HUES48 (cell line): ENCODE measurements around the gene SLC25A21.

Experiments used
- H3K27ac ChIP-seq: one replicate; pipeline ENCODE4 v1.7.0; 2013; ENCODE audit warnings: low read depth, low read length, inconsistent platforms
- H3K27me3 ChIP-seq: 2 replicates; pipeline ENCODE4 v1.6.1; 2013; ENCODE audit warnings: mild to moderate bottlenecking, low read length; ENCODE audit not compliant: control insufficient read depth, insufficient read depth
- H3K36me3 ChIP-seq: 2 replicates; pipeline ENCODE4 v1.6.1; 2013; ENCODE audit warnings: low read length; ENCODE audit not compliant: control insufficient read depth, insufficient read depth
- H3K4me1 ChIP-seq: 2 replicates; pipeline ENCODE4 v1.6.1; 2013; ENCODE audit warnings: mild to moderate bottlenecking, low read length; ENCODE audit not compliant: control insufficient read depth, insufficient read depth
- H3K4me3 ChIP-seq: 2 replicates; pipeline ENCODE4 v1.5.1; 2013; ENCODE audit warnings: mild to moderate bottlenecking, low read depth, low read length
- H3K9ac ChIP-seq: 2 replicates; pipeline ENCODE4 v1.6.1; 2013; ENCODE audit warnings: mild to moderate bottlenecking, low read depth, low read length, moderate library complexity
- H3K9me3 ChIP-seq: 2 replicates; pipeline ENCODE4 v1.6.1; 2013; ENCODE audit warnings: low read length; ENCODE audit not compliant: control insufficient read depth, insufficient read depth

Gene SLC25A21

GRCh38 chr14:36757734-36758601 lies 414.4 kb downstream of the SLC25A21 start:
- no peaks in the 10 kb centered on the region for H3K9me3 ChIP-seq
- no peaks in the 10 kb centered on the region for H3K36me3 ChIP-seq
- no peak overlapping the region for H3K9ac ChIP-seq
- H3K27ac ChIP-seq = no peak overlapping the region
- H3K4me3 ChIP-seq = no peak overlapping the region
- H3K27me3 ChIP-seq = no peaks in the 10 kb centered on the region
- H3K4me1 ChIP-seq = peaks cover 3% of the 10 kb centered on the region; the same call in 1 of the 2 replicates

GRCh38 chr14:36756226-36756625 lies 416.2 kb downstream of the SLC25A21 start:
- no peaks in the 10 kb centered on the region for H3K36me3 ChIP-seq

GRCh38 chr14:36755756-36756155 lies 416.6 kb downstream of the SLC25A21 start:
- Histone ChIP-seq H3K4me1 (peaks cover 3% of the 10 kb centered on the region; the same call in 1 of the 2 replicates), H3K36me3 (no peaks in the 10 kb centered on the region), H3K27me3 (no peaks in the 10 kb centered on the region), H3K4me3 (no peak overlapping the region), H3K9me3 (no peaks in the 10 kb centered on the region), H3K27ac (no peak overlapping the region), H3K9ac (no peak overlapping the region)

More at GRCh38 chr14:36756226-36756625, 416.2 kb downstream of the SLC25A21 start:
- Histone ChIP-seq H3K27me3 (no peaks in the 10 kb centered on the region), H3K27ac (no peak overlapping the region), H3K4me3 (no peak overlapping the region), H3K9me3 (no peaks in the 10 kb centered on the region), H3K4me1 (peaks cover 3% of the 10 kb centered on the region; the same call in 1 of the 2 replicates), H3K9ac (no peak overlapping the region)

- Histone ChIP-seq H3K27me3 (no peaks in the 10 kb centered on the region), H3K9me3 (no peaks in the 10 kb centered on the region), H3K27ac (no peak overlapping the region), H3K4me3 (no peak overlapping the region), H3K4me1 (no peaks in the 10 kb centered on the region), H3K9ac (no peak overlapping the region), H3K36me3 (no peaks in the 10 kb centered on the region)
Measured at GRCh38 chr14:36751920-36752319, 420.5 kb downstream of the SLC25A21 start.

GRCh38 chr14:36751106-36751505 lies 421.3 kb downstream of the SLC25A21 start:
- no peak overlapping the region for H3K27ac ChIP-seq
- no peaks in the 10 kb centered on the region for H3K9me3 ChIP-seq

GRCh38 chr14:36750244-36750643 lies 422.2 kb downstream of the SLC25A21 start:
- Histone ChIP-seq H3K4me1 (no peaks in the 10 kb centered on the region), H3K4me3 (no peak overlapping the region), H3K9ac (no peak overlapping the region), H3K9me3 (no peaks in the 10 kb centered on the region), H3K27me3 (no peaks in the 10 kb centered on the region), H3K27ac (no peak overlapping the region), H3K36me3 (no peaks in the 10 kb centered on the region)

More at GRCh38 chr14:36751106-36751505, 421.3 kb downstream of the SLC25A21 start:
- no peak overlapping the region for H3K4me3 ChIP-seq
- no peaks in the 10 kb centered on the region for H3K27me3 ChIP-seq
- H3K4me1 ChIP-seq = no peaks in the 10 kb centered on the region
- H3K36me3 ChIP-seq = no peaks in the 10 kb centered on the region
- no peak overlapping the region for H3K9ac ChIP-seq

- Histone ChIP-seq H3K27me3 (no peaks in the 10 kb centered on the region), H3K4me3 (no peak overlapping the region), H3K9ac (no peak overlapping the region), H3K9me3 (no peaks in the 10 kb centered on the region), H3K4me1 (no peaks in the 10 kb centered on the region), H3K27ac (no peak overlapping the region), H3K36me3 (no peaks in the 10 kb centered on the region)
Measured at GRCh38 chr14:36748610-36749213, 423.7 kb downstream of the SLC25A21 start.

GRCh38 chr14:36747411-36748184 lies 424.8 kb downstream of the SLC25A21 start:
- Histone ChIP-seq H3K27me3 (no peaks in the 10 kb centered on the region), H3K4me3 (no peak overlapping the region), H3K4me1 (no peaks in the 10 kb centered on the region), H3K36me3 (no peaks in the 10 kb centered on the region), H3K9ac (no peak overlapping the region), H3K27ac (no peak overlapping the region), H3K9me3 (no peaks in the 10 kb centered on the region)

- H3K4me1 ChIP-seq = no peaks in the 10 kb centered on the region
- H3K9ac ChIP-seq = no peak overlapping the region
- H3K27me3 ChIP-seq = no peaks in the 10 kb centered on the region
- H3K27ac ChIP-seq = no peak overlapping the region
- H3K4me3 ChIP-seq = no peak overlapping the region
- H3K9me3 ChIP-seq = no peaks in the 10 kb centered on the region
- no peaks in the 10 kb centered on the region for H3K36me3 ChIP-seq
Measured at GRCh38 chr14:36746872-36747271, 425.5 kb downstream of the SLC25A21 start.

GRCh38 chr14:36741858-36742257 lies 430.5 kb downstream of the SLC25A21 start:
- Histone ChIP-seq H3K36me3 (no peaks in the 10 kb centered on the region), H3K27ac (no peak overlapping the region), H3K9me3 (no peaks in the 10 kb centered on the region), H3K4me1 (no peaks in the 10 kb centered on the region), H3K4me3 (no peak overlapping the region), H3K27me3 (no peaks in the 10 kb centered on the region), H3K9ac (no peak overlapping the region)
